ENCODE results near the gene KRT83.

Gene KRT83

GRCh38 chr12:52320784-52321400, at the start of gene KRT83:
TSS of gene KRT83 (minus strand) at chr12:52321398. CDS start at chr12:52321335, 63 bp downstream.
- TF ChIP-seq CTCF (IDR thresholded peaks at IDR 0.05; ENCODE audit: extremely low read depth, missing control alignments) = no peak

GRCh38 chr12:52369809-52370208, 48.6 kb upstream of the KRT83 start:
- TF ChIP-seq CTCF (IDR thresholded peaks at IDR 0.05; ENCODE audit: extremely low read depth, missing control alignments) = no peak
- no peak for DNase-seq (ENCODE audit: low spot score)

More at GRCh38 chr12:52320784-52321400, at the start of gene KRT83:
- DNase-seq (ENCODE audit: low spot score) = no peak

- DNase-seq (ENCODE audit: low spot score) = no peak
- no peak for TF ChIP-seq CTCF (IDR thresholded peaks at IDR 0.05; ENCODE audit: extremely low read depth, missing control alignments)
Measured at GRCh38 chr12:52369211-52369610, 48.0 kb upstream of the KRT83 start.

GRCh38 chr12:52368508-52368907, 47.3 kb upstream of the KRT83 start:
- no peak for DNase-seq (ENCODE audit: low spot score)
- no peak for TF ChIP-seq CTCF (IDR thresholded peaks at IDR 0.05; ENCODE audit: extremely low read depth, missing control alignments)

- TF ChIP-seq CTCF (IDR thresholded peaks at IDR 0.05; ENCODE audit: extremely low read depth, missing control alignments) = no peak
- DNase-seq (ENCODE audit: low spot score) = no peak
Measured at GRCh38 chr12:52367876-52368275, 46.7 kb upstream of the KRT83 start.

- no peak for TF ChIP-seq CTCF (IDR thresholded peaks at IDR 0.05; ENCODE audit: extremely low read depth, missing control alignments)
Measured at GRCh38 chr12:52366738-52367485, 45.7 kb upstream of the KRT83 start, which contains the start of gene KRT85. TSS of gene KRT85 (minus strand) at chr12:52367481. CDS start at chr12:52367405, 76 bp downstream.

GRCh38 chr12:52364901-52365489, 43.8 kb upstream of the KRT83 start:
- no peak for DNase-seq (ENCODE audit: low spot score)

More at GRCh38 chr12:52366738-52367485, 45.7 kb upstream of the KRT83 start, which contains the start of gene KRT85:
- no peak for DNase-seq (ENCODE audit: low spot score)

More at GRCh38 chr12:52364901-52365489, 43.8 kb upstream of the KRT83 start:
- TF ChIP-seq CTCF (IDR thresholded peaks at IDR 0.05; ENCODE audit: extremely low read depth, missing control alignments) = no peak
